ENCODE results near the gene NLGN3.

Gene NLGN3

GRCh38 chrX:71102292-71102691, 42.3 kb upstream of the NLGN3 start:
- Histone ChIP-seq H3K27ac (ENCODE audit: low read length) (no peak overlapping the region), H3K36me3 (replicated peaks; ENCODE audit: insufficient read depth, low read length) (no peaks in the 10 kb centered on the region), H3K4me1 (ENCODE audit: low read length) (0 out of 2 replicates have a peak, but pooled peaks cover 6% of the 10 kb centered on the region), H3F3A (ENCODE audit: insufficient read depth, low read length) (no peaks in the 10 kb centered on the region), H3K9me3 (replicated peaks; ENCODE audit: insufficient read depth, low read length) (no peaks in the 10 kb centered on the region), H2AFZ (ENCODE audit: low read length) (no peak overlapping the region), H4K20me1 (ENCODE audit: insufficient read depth, low read length) (no peaks in the 10 kb centered on the region), H3K79me2 (ENCODE audit: low read length) (no peaks in the 10 kb centered on the region), H3K4me2 (ENCODE audit: low read depth, low read length) (no peak overlapping the region), H3K9me2 (replicated peaks; ENCODE audit: insufficient read depth, low read length) (no peaks in the 10 kb centered on the region), H3K9ac (ENCODE audit: low read length) (no peak overlapping the region), H3K27me3 (replicated peaks; ENCODE audit: insufficient read depth, low read length) (no peaks in the 10 kb centered on the region), H3K4me3 (ENCODE audit: low read length) (no peak overlapping the region)
- DNase-seq, result no peak
- TF ChIP-seq EZH2 (optimal IDR thresholded peaks at IDR 0.05; ENCODE audit: low read depth, low read length), result no peak
- no peak for TF ChIP-seq CTCF (IDR thresholded peaks at IDR 0.05; ENCODE audit: low read length)

- Histone ChIP-seq H3K27me3 (replicated peaks; ENCODE audit: insufficient read depth, low read length) (no peaks in the 10 kb centered on the region), H4K20me1 (ENCODE audit: insufficient read depth, low read length) (no peaks in the 10 kb centered on the region), H3K9me2 (replicated peaks; ENCODE audit: insufficient read depth, low read length) (no peaks in the 10 kb centered on the region), H3K9ac (ENCODE audit: low read length) (no peak overlapping the region), H3F3A (ENCODE audit: insufficient read depth, low read length) (no peaks in the 10 kb centered on the region), H3K79me2 (ENCODE audit: low read length) (no peaks in the 10 kb centered on the region), H3K4me3 (ENCODE audit: low read length) (no peak overlapping the region), H3K9me3 (replicated peaks; ENCODE audit: insufficient read depth, low read length) (no peaks in the 10 kb centered on the region), H3K4me2 (ENCODE audit: low read depth, low read length) (no peak overlapping the region), H3K36me3 (replicated peaks; ENCODE audit: insufficient read depth, low read length) (no peaks in the 10 kb centered on the region), H3K27ac (ENCODE audit: low read length) (no peak overlapping the region), H2AFZ (ENCODE audit: low read length) (no peak overlapping the region), H3K4me1 (ENCODE audit: low read length) (0 out of 2 replicates have a peak, but pooled peaks cover 6% of the 10 kb centered on the region)
- TF ChIP-seq CTCF (IDR thresholded peaks at IDR 0.05; ENCODE audit: low read length) (no peak), EZH2 (optimal IDR thresholded peaks at IDR 0.05; ENCODE audit: low read depth, low read length) (no peak), EZH2phosphoT487 (IDR thresholded peaks at IDR 0.05; ENCODE audit: low read length) (no peak)
- DNase-seq, result no peak
Observed at GRCh38 chrX:71103110-71103983, 41.3 kb upstream of the NLGN3 start.

- Histone ChIP-seq H2AFZ (ENCODE audit: low read length) (no peak overlapping the region), H3K4me3 (ENCODE audit: low read length) (no peak overlapping the region)
Observed at GRCh38 chrX:71105628-71106027, 39.0 kb upstream of the NLGN3 start.

More at GRCh38 chrX:71105628-71106027, 39.0 kb upstream of the NLGN3 start:
- Histone ChIP-seq H3K27ac (ENCODE audit: low read length) (no peak overlapping the region), H4K20me1 (ENCODE audit: insufficient read depth, low read length) (no peaks in the 10 kb centered on the region), H3K4me1 (ENCODE audit: low read length) (peaks cover 12% of the 10 kb centered on the region), H3K4me2 (ENCODE audit: low read depth, low read length) (no peak overlapping the region), H3K36me3 (replicated peaks; ENCODE audit: insufficient read depth, low read length) (no peaks in the 10 kb centered on the region), H3K27me3 (replicated peaks; ENCODE audit: insufficient read depth, low read length) (no peaks in the 10 kb centered on the region), H3K9me3 (replicated peaks; ENCODE audit: insufficient read depth, low read length) (no peaks in the 10 kb centered on the region), H3K79me2 (ENCODE audit: low read length) (peaks cover 8% of the 10 kb centered on the region), H3F3A (ENCODE audit: insufficient read depth, low read length) (no peaks in the 10 kb centered on the region), H3K9me2 (replicated peaks; ENCODE audit: insufficient read depth, low read length) (no peaks in the 10 kb centered on the region), H3K9ac (ENCODE audit: low read length) (no peak overlapping the region)
- DNase-seq, result no peak
- TF ChIP-seq CTCF (IDR thresholded peaks at IDR 0.05; ENCODE audit: low read length) (no peak), EZH2phosphoT487 (IDR thresholded peaks at IDR 0.05; ENCODE audit: low read length) (no peak), EZH2 (optimal IDR thresholded peaks at IDR 0.05; ENCODE audit: low read depth, low read length) (no peak)

All from MM.1S (cell line).